ENCODE data around the gene KLHL13. TPM values are rescaled to one million over a fixed set of nuclear protein-coding genes. Genes with fewer than 3 reads are reported as not detected.

Gene KLHL13
- polyA plus RNA-seq, 1 donor (not counting 4 experiments of a cell fraction or from before 2014, with no cell fraction given) = 4.9 TPM

- H3K79me2 ChIP-seq (ENCODE audit: control insufficient read depth, insufficient read depth, low read length) = no peaks in the 10 kb centered on the region
- H3K4me3 ChIP-seq (ENCODE audit: control insufficient read depth in 2 of 3, extremely low read depth in 1 of 3, insufficient read depth in 2 of 3, low read depth in 1 of 3, low read length in 3 of 3) = no peak overlapping the region
- TF ChIP-seq EZH2 (IDR thresholded peaks at IDR 0.05; ENCODE audit: low read length) = no peak
- TF ChIP-seq, protein P1, sequence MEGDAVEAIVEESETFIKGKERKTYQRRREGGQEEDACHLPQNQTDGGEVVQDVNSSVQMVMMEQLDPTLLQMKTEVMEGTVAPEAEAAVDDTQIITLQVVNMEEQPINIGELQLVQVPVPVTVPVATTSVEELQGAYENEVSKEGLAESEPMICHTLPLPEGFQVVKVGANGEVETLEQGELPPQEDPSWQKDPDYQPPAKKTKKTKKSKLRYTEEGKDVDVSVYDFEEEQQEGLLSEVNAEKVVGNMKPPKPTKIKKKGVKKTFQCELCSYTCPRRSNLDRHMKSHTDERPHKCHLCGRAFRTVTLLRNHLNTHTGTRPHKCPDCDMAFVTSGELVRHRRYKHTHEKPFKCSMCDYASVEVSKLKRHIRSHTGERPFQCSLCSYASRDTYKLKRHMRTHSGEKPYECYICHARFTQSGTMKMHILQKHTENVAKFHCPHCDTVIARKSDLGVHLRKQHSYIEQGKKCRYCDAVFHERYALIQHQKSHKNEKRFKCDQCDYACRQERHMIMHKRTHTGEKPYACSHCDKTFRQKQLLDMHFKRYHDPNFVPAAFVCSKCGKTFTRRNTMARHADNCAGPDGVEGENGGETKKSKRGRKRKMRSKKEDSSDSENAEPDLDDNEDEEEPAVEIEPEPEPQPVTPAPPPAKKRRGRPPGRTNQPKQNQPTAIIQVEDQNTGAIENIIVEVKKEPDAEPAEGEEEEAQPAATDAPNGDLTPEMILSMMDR (optimal IDR thresholded peaks at IDR 0.05 in 1 of 3, IDR thresholded peaks at IDR 0.05 in 1 of 3, conservative IDR thresholded peaks at IDR 0.05 in 1 of 3; ENCODE audit: extremely low read depth in 1 of 3, insufficient read depth in 2 of 3, low read length in 3 of 3) = no peak
- no peak overlapping the region for H3K9ac ChIP-seq (ENCODE audit: control insufficient read depth, extremely low read depth, insufficient read depth, low read length)
- no peaks in the 10 kb centered on the region for H3K27me3 ChIP-seq (ENCODE audit: control insufficient read depth, extremely low read depth, insufficient read depth, low read length)
- no peaks in the 10 kb centered on the region for H4K20me1 ChIP-seq (ENCODE audit: control insufficient read depth, extremely low read depth, insufficient read depth, low read length)
- no peaks in the 10 kb centered on the region for H3K36me3 ChIP-seq (ENCODE audit: control insufficient read depth in 2 of 2, extremely low read depth in 1 of 2, insufficient read depth in 2 of 2, low read length in 2 of 2)
- dilution Hi-C loops (cut with MboI; ENCODE audit: extremely low pct_ligation_motif_present, low sequenced_read_pairs) = no loop called here
- H3K9me1 ChIP-seq (ENCODE audit: control insufficient read depth, extremely low read depth, insufficient read depth, low read length) = no peaks in the 10 kb centered on the region
- no peak overlapping the region for H3K4me2 ChIP-seq (ENCODE audit: control insufficient read depth, extremely low read depth, insufficient read depth, low read depth, low read length)
- DNase-seq (ENCODE audit: low read depth, low spot score) (no peak), FAIRE-seq (no peak)
- H3K9me3 ChIP-seq (ENCODE audit: control insufficient read depth, low read depth, low read length) = no peaks in the 10 kb centered on the region
- H3K27ac ChIP-seq (ENCODE audit: control insufficient read depth, insufficient read depth, low read length) = no peak overlapping the region
- peaks cover 3% of the 10 kb centered on the region for H3K4me1 ChIP-seq (ENCODE audit: control insufficient read depth, extremely low read depth, insufficient read depth, low read length)
- no peak overlapping the region for H2AFZ ChIP-seq (ENCODE audit: control insufficient read depth, low read length)
These were observed 57.7 kb downstream of the KLHL13 start for GRCh38 chrX:118058924-118059323.

DNA sequence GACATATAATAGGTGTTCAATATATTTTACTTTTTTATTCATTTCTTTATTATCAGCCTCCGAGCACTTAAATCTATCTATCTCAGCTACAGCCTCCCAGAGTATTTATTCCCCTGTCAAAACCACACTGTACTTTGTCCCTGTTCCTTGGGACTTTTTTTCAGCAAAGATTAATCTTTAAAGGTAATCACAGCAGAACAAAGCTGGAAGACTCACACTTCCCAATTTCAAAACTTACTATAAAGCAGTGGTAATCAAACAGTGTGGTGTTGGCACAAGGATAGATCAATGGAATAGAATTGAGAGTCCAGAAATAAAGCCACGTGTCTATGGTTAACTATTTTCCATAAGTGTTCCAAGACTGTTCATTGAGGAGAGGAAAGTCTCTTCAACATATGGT, 59.7 kb downstream of the KLHL13 start:
- FAIRE-seq (no peak), DNase-seq (ENCODE audit: low read depth, low spot score) (no peak)
- H3K9me3 ChIP-seq (ENCODE audit: control insufficient read depth, low read depth, low read length) = no peaks in the 10 kb centered on the region
- no peaks in the 10 kb centered on the region for H3K79me2 ChIP-seq (ENCODE audit: control insufficient read depth, insufficient read depth, low read length)
- H3K36me3 ChIP-seq (ENCODE audit: control insufficient read depth in 2 of 2, extremely low read depth in 1 of 2, insufficient read depth in 2 of 2, low read length in 2 of 2) = no peaks in the 10 kb centered on the region
- H3K27ac ChIP-seq (ENCODE audit: control insufficient read depth, insufficient read depth, low read length) = no peak overlapping the region
- H3K27me3 ChIP-seq (ENCODE audit: control insufficient read depth, extremely low read depth, insufficient read depth, low read length) = no peaks in the 10 kb centered on the region
- H4K20me1 ChIP-seq (ENCODE audit: control insufficient read depth, extremely low read depth, insufficient read depth, low read length) = no peaks in the 10 kb centered on the region
- TF ChIP-seq EZH2 (IDR thresholded peaks at IDR 0.05; ENCODE audit: low read length) = no peak
- TF ChIP-seq, protein P1 (optimal IDR thresholded peaks at IDR 0.05 in 1 of 3, IDR thresholded peaks at IDR 0.05 in 1 of 3, conservative IDR thresholded peaks at IDR 0.05 in 1 of 3; ENCODE audit: extremely low read depth in 1 of 3, insufficient read depth in 2 of 3, low read length in 3 of 3) = no peak
- H2AFZ ChIP-seq (ENCODE audit: control insufficient read depth, low read length) = no peak overlapping the region
- peaks cover 3% of the 10 kb centered on the region for H3K4me1 ChIP-seq (ENCODE audit: control insufficient read depth, extremely low read depth, insufficient read depth, low read length)
- H3K9me1 ChIP-seq (ENCODE audit: control insufficient read depth, extremely low read depth, insufficient read depth, low read length) = no peaks in the 10 kb centered on the region
- H3K9ac ChIP-seq (ENCODE audit: control insufficient read depth, extremely low read depth, insufficient read depth, low read length) = no peak overlapping the region
- no peak overlapping the region for H3K4me2 ChIP-seq (ENCODE audit: control insufficient read depth, extremely low read depth, insufficient read depth, low read depth, low read length)
- dilution Hi-C loops (cut with MboI; ENCODE audit: extremely low pct_ligation_motif_present, low sequenced_read_pairs) = no loop called here
- no peak overlapping the region for H3K4me3 ChIP-seq (ENCODE audit: control insufficient read depth in 2 of 3, extremely low read depth in 1 of 3, insufficient read depth in 2 of 3, low read depth in 1 of 3, low read length in 3 of 3)
